HL-60/S4 (cell line): ENCODE data around the gene SLC22A31.

Experiments
- in situ Hi-C: fragments of 300-500 bp; cut with MboI; formaldehyde crosslinking; loops from 2 replicates; pipeline ENCODE4 v1.14.3; 2022; ENCODE audit warnings: low sequenced_read_pairs

Gene SLC22A31

DNA sequence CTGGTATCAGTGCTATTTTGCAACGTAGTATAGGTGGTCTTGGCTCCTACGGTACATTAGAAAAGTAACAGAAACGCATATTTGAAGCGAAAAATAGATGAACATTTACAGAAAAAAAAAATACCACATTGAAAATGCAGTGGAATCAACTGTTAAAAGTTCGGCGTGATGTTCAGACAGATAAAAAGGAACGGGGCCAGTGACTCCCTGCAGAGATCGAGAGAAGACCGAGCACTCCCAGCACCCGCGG lies 16.7 kb upstream of the SLC22A31 start:
- in situ Hi-C loops: no loop called here

- in situ Hi-C loops: no loop called here
Observed at GRCh38 chr16:89216315-89217137, 16.2 kb upstream of the SLC22A31 start.

- in situ Hi-C loops: no loop called here
Observed at GRCh38 chr16:89210904-89211515, 10.7 kb upstream of the SLC22A31 start.

- in situ Hi-C loops: no loop called here
Observed at GRCh38 chr16:89210165-89210903, 10.0 kb upstream of the SLC22A31 start.

DNA sequence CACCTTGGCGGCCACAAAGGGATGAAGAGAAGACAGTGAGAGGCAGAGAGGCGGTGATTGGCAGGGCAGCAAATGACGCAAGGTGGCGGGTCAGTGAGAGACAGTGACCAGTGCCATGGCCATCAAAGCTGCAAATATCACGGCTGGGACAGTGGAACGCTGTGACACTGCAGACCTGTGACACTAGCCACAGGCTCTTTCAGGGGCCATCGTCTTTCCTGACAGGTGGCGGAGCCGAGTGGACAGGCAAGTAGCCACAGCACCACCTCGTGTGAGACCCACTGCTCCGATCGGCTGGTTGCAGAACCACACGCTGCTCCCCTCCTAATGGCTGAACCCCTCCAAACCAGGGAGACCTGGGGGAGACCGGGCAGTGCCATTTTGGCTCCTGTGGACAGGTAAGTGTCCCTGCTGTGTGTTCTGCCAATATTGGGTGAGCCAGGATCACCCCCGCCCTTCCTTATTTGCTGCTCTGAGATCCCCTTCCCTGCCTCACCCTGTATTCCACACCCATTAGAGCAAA lies 9.2 kb upstream of the SLC22A31 start:
- in situ Hi-C loops: no loop called here

DNA sequence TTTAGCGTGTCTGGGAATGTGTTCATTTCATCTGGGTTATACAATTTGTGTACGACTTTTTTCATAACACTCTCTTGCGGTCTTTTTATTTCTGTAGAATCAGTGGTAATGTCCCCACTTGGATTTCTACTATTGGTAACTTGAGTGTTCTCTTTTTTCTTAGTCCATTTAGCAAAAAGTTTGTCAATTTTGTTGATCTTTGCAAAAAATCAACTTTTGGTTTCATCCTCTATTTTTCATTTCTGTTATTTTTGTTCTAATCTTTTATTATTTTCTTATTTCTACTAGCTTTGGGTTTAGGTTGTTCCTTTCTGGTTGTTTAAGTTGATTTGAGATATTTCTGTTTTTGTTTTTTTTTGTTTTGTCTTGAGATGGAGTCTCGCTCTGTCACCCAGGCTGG lies 7.7 kb upstream of the SLC22A31 start:
- in situ Hi-C loops: no loop called here

DNA sequence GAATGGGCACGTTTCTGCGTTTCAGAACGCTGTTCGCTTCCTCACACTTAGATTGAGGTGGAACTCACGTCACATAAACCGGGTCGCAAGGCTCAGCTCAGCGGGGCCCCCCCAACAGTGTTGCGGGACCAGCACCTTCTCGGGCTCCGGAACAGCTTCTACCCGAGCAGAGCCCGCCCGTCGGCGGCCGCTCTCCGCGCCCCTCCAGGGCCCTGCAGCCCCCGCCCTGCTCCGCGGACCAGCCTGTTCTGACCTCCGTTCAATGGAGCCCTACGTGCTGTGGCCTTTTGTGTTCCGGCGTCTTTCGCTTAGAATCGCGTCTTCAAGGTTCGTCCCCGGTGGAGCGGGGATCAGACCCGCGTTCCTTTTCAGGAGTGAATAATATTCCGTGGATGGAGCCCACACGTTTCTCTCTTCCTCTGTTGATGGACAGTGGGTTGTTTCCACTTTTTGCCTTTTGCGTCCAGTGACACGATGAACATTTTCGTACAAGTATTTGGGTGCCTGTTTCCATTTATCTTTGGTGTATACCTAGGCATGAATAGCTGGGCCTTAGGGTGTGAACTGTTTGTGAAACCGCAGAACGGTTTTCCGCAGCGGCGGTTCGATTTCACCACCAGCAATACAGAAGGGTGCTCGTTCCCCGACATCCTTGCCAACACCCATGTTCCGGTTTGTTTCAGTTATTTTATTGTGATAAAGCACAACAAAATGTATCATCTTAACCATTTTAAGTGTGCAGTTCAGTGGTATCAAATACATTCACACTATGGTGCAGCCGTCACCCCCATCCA lies 2.3 kb upstream of the SLC22A31 start:
- in situ Hi-C loops: no loop called here

GRCh38 chr16:89201439-89202377 lies 1.4 kb upstream of the SLC22A31 start:
- in situ Hi-C loops: no loop called here

GRCh38 chr16:89200850-89201411 lies 594 bp upstream of the SLC22A31 start:
- in situ Hi-C loops: no loop called here

- in situ Hi-C loops: no loop called here
Observed at GRCh38 chr16:89199241-89200123, 855 bp downstream of the SLC22A31 start.

GRCh38 chr16:89198417-89199240 lies 1.7 kb downstream of the SLC22A31 start:
- in situ Hi-C loops: no loop called here

DNA sequence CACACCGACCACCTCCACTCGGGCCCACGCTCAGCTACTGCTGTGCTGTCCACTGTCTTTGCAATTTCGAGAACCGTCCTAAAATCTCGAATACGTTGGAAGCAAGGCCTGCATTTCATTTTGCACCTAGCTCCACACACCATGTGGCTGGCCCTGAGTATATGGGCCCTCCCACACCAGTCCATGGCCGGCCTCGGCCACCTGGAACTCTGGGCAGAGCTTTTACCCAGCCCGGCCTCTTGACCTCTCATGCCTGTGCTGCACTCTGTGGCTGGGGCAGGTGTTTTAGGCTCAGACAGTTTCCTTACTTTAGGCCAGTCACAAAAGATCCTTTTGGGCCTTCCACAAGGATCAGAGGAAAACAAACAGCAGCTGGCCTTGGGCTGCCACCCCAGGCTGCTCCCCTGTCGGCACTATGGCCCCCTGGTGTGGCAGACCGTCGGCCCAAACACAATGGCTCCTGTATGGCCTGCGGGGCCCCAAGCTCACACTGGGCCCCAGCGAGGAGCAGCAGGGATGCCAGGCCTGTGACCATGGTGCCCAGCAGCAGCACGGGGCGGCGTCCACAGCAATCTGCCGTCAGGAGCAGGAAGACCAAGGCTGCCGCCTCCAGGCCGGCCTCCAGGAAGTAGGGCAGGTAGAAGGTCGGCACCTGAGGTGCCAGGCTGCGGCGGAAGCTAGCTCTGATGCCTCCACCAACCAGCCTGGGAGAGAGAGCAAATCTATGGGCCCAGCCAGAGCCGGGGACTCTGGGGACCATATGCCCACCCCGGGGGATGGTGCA lies 2.5 kb downstream of the SLC22A31 start:
- in situ Hi-C loops: no loop called here

GRCh38 chr16:89197033-89197632 lies 3.2 kb downstream of the SLC22A31 start:
- in situ Hi-C loops: no loop called here

DNA sequence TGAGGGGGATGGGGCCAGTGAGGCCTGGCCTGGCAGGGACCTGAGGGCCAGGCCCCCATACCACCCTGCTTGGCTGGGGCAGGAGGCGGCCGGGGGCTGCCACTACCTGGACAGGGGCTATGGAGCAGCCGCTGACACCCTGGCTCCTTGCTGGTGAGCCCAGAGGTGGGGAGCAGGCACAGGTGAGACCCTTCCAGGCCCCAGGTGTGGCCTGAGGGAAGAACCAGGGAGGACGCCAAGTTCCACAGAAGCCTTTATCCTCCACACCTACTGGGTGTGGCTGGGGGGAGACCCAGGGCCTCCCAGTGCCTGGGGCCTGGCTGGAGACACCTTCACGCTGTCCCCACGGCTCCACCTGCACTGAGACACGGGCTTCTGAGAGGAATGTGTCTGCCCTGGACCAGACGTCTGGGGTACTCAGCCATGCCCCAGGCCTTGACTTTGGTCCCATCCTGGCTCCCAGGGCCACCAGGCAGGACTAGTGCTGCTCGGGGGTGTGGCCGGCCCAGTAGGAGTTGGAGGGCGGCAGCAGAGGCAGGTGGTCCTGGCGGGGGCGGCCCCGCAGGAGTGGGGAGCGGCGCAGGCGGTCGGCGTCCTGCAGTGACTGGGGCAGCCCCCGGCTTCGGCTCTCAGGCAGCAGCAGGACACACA lies 4.7 kb downstream of the SLC22A31 start:
- in situ Hi-C loops: no loop called here

DNA sequence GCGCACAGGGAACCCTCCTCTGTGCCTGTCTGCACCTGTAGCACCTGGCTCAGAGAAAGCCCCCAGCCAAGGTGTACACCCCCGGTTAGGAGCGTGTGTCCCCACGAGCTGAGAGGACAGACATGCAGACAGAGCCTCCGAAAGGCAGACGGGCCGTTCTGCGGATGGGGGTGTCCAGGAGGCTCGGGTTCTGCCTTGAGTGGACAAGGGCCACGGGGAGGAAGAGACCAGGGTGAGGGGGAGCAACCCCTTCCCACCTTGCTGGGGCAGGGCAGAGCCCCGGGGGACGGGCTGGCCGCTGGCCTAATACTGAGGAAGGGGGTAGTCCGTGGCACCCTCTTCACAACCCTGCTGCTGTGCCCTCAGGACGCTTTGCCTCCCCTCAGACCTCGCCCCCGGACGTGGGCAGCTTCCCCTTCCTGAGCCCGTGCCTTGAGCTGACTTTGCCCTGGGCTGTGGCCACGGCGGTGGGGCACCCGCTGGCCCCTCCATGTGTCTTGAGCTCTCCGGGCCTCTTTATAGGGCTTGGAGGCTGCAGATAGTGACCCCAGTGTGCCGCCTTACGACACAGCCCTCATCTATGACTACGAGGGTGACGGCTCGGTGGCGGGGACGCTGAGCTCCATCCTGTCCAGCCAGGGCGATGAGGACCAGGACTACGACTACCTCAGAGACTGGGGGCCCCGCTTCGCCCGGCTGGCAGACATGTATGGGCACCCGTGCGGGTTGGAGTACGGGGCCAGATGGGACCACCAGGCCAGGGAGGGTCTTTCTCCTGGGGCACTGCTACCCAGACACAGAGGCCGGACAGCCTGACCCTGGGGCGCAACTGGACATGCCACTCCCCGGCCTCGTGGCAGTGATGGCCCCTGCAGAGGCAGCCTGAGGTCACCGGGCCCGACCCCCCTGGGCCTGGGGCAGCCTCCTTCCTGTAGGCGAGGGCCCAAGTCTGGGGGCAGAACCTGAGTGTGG lies 5.7 kb downstream of the SLC22A31 start:
- in situ Hi-C loops: no loop called here
